HepG2 (cell line): Measurements from ENCODE around the gene LPO. TPM values are rescaled to one million over a fixed set of nuclear protein-coding genes. Genes with fewer than 3 reads are reported as not detected.

Experiments used
- DBP ChIP-seq: sonication (generic); formaldehyde crosslinking; IDR thresholded peaks from 2 replicates; pipeline ENCODE4 v1.4.0; 2020; ENCODE audit warnings: missing genetic modification reagents; ENCODE audit errors: not compliant biosample characterization
- EHMT2 ChIP-seq: fragments of 200-600 bp; sonication (generic); IDR thresholded peaks from 2 replicates; pipeline ENCODE4 v1.7.0; 2017; ENCODE audit warnings: antibody characterized with exemption, low read depth, low read length, borderline replicate concordance
- FOSL1 ChIP-seq: sonication (generic); formaldehyde crosslinking; IDR thresholded peaks from 2 replicates; pipeline ENCODE4 v1.9.0; 2021; ENCODE audit warnings: missing genetic modification reagents, borderline replicate concordance
- HNRNPL ChIP-seq: fragments of 200-400 bp; formaldehyde crosslinking; IDR thresholded peaks from 2 replicates; pipeline ENCODE4 v1.6.1; 2017; ENCODE audit warnings: mild to moderate bottlenecking, low read depth, low read length
- HOXA9 ChIP-seq: sonication (generic); formaldehyde crosslinking; IDR thresholded peaks from 2 replicates; pipeline ENCODE4 v1.8.1; 2022; ENCODE audit warnings: missing genetic modification reagents, mild to moderate bottlenecking, moderate library complexity, borderline replicate concordance
- KLF16 ChIP-seq, 2 experiments: sonication (generic) in 1 of 2; formaldehyde crosslinking in 1 of 2; IDR thresholded peaks; 2 replicates each; pipeline versions ENCODE4 v1.6.1 to v1.8.0; 2016 to 2023; ENCODE audit warnings: missing genetic modification reagents in 2 of 2, missing compliant biosample characterization in 1 of 2
- MAX ChIP-seq: IDR thresholded peaks from 2 replicates; pipeline ENCODE4 v1.6.1; 2012; ENCODE audit warnings: inconsistent platforms
- MEF2D ChIP-seq: sonication (generic); formaldehyde crosslinking; IDR thresholded peaks from 2 replicates; pipeline ENCODE4 v1.5.1; 2020; ENCODE audit warnings: mild to moderate bottlenecking, missing genetic modification reagents
- NFE2L2 ChIP-seq: fragments of 150-350 bp; IDR thresholded peaks from 2 replicates; pipeline ENCODE4 v1.6.1; 2014; ENCODE audit warnings: low read length
- SCMH1 ChIP-seq: sonication (generic); formaldehyde crosslinking; IDR thresholded peaks from 2 replicates; pipeline ENCODE4 v1.9.0; 2021; ENCODE audit warnings: missing genetic modification reagents, mild to moderate bottlenecking, borderline replicate concordance
- SIN3B ChIP-seq: fragments of 150-350 bp; IDR thresholded peaks from 2 replicates; pipeline ENCODE4 v1.6.1; 2014; ENCODE audit warnings: low read length
- SRSF4 ChIP-seq: fragments of 200-400 bp; formaldehyde crosslinking; IDR thresholded peaks from one replicate; pipeline ENCODE4 v1.6.1; 2018; ENCODE audit warnings: mild to moderate bottlenecking, low read depth, low read length, moderate library complexity; ENCODE audit not compliant: poor library complexity, severe bottlenecking
- SSRP1 ChIP-seq: IDR thresholded peaks from 2 replicates; pipeline ENCODE4 v1.6.1; 2016; ENCODE audit warnings: control low read depth
- TCF12 ChIP-seq, 2 experiments: fragments of 450-650 bp in 1 of 2; sonication (generic) in 1 of 2; formaldehyde crosslinking in 1 of 2; IDR thresholded peaks; 2 replicates each; pipeline versions ENCODE4 v1.6.1 to v1.8.0; 2017 to 2022; ENCODE audit warnings: antibody characterized with exemption in 1 of 2, mild to moderate bottlenecking in 1 of 2, missing genetic modification reagents in 1 of 2, moderate library complexity in 1 of 2
- THAP11 ChIP-seq: IDR thresholded peaks from 2 replicates; pipeline ENCODE4 v1.6.1; 2016; ENCODE audit warnings: missing biosample characterization, missing genetic modification reagents
- THAP8 ChIP-seq: sonication (generic); formaldehyde crosslinking; IDR thresholded peaks from 2 replicates; pipeline ENCODE4 v1.5.1; 2020; ENCODE audit warnings: missing genetic modification reagents, mild to moderate bottlenecking, borderline replicate concordance
- TRIM24 ChIP-seq: sonication (generic); formaldehyde crosslinking; IDR thresholded peaks from 2 replicates; pipeline ENCODE4 v1.8.0; 2022; ENCODE audit warnings: mild to moderate bottlenecking, missing genetic modification reagents
- ZFAT ChIP-seq: sonication (generic); formaldehyde crosslinking; conservative IDR thresholded peaks from 2 replicates; pipeline ENCODE4 v1.8.1; 2023; ENCODE audit warnings: missing genetic modification reagents, inconsistent platforms
- ZNF224 ChIP-seq: sonication (generic); formaldehyde crosslinking; IDR thresholded peaks from 2 replicates; pipeline ENCODE4 v1.5.0; 2020; ENCODE audit warnings: mild to moderate bottlenecking, missing genetic modification reagents
- ZNF605 ChIP-seq: sonication (generic); formaldehyde crosslinking; IDR thresholded peaks from 2 replicates; pipeline ENCODE4 v1.8.0; 2022; ENCODE audit warnings: mild to moderate bottlenecking, missing genetic modification reagents
- polyA plus RNA-seq, 8 experiments: library from polyadenylated mRNA; depleted of rRNA in 3 of 8; stranded (reverse) in 7 of 8; unstranded in 1 of 8; fragments of >200 nt; fragmentation: Illumina TruSeq in 4 of 8; extraction: Trizol in 4 of 8; gene quantifications; 2 replicates each; pipeline versions ENCODE4 v1.2.1 to v1.2.3, GENCODE V29; 2011 to 2016; ENCODE audit warnings: low read depth in 4 of 8, missing spikeins in 1 of 8, mixed read lengths in 1 of 8; ENCODE audit not compliant: insufficient read depth in 1 of 8
- total RNA-seq, 5 experiments: library from RNA; depleted of rRNA; stranded (reverse); fragments of >200 nt; fragmentation: Illumina TruSeq; extraction: Trizol; gene quantifications; 2 replicates each; pipeline ENCODE4 v1.2.3, GENCODE V29; 2016; ENCODE audit warnings: low read depth in 1 of 5
- TF ChIP-seq, protein P1 (sequence below): sonication (generic); formaldehyde crosslinking; IDR thresholded peaks from 2 replicates; pipeline ENCODE4 v1.4.0; 2020; ENCODE audit warnings: mild to moderate bottlenecking, missing genetic modification reagents
- TF ChIP-seq, protein P2 (sequence below): sonication (generic); formaldehyde crosslinking; IDR thresholded peaks from 2 replicates; pipeline ENCODE4 v1.8.0; 2022; ENCODE audit warnings: missing genetic modification reagents, low read depth, mild to moderate bottlenecking, borderline replicate concordance

The LPO gene
- total and polyA plus RNA-seq, 2 of the 13 experiments (the other 11 are each of a cell fraction or from before 2014, with no cell fraction given), result not detected

DNA sequence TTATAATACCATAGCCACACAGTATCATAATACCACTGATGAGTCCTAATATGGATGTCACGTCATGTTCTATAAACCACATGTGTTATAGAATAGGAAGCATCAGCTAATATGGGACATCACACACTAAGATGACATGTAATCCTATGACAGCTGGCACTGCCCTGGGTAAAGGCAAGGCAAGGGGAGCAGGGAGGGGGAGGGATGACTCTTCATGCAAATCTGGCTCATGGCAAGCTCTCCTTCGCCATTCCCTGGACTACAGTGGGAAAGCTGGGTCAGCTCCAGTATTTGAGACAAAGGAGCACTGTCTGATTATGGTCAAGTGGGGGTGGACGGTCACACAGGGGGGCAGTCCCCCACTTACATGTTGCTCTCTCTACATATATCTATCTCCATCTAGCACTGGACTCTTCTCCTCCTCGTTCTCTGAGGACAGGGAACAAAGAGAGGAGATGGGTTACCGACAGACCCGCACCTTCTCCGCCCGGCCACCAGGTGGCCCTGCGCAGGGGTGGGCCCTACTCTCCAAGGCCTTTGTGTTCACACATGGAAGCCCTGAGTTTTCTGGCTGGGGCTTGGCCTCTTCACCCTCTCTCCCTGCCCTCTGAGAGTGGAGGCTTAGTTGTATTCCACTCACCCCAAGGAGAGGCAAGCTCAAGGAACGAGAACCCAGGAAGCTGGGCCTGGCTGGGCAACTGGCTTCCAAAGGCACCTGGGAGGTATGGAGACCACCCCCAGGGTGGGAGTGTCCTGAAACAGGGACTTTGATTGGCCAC is 65.8 kb downstream of the LPO start (continued):
- TF ChIP-seq EHMT2, result no peak
- peak; percentile 60; the same call in 1 of the 2 replicates for TF ChIP-seq ZNF605 (CRISPR knock-in tag)
- TF ChIP-seq THAP11 (CRISPR knock-in tag), result no peak
- no peak for TF ChIP-seq NFE2L2
- TF ChIP-seq, protein P1, sequence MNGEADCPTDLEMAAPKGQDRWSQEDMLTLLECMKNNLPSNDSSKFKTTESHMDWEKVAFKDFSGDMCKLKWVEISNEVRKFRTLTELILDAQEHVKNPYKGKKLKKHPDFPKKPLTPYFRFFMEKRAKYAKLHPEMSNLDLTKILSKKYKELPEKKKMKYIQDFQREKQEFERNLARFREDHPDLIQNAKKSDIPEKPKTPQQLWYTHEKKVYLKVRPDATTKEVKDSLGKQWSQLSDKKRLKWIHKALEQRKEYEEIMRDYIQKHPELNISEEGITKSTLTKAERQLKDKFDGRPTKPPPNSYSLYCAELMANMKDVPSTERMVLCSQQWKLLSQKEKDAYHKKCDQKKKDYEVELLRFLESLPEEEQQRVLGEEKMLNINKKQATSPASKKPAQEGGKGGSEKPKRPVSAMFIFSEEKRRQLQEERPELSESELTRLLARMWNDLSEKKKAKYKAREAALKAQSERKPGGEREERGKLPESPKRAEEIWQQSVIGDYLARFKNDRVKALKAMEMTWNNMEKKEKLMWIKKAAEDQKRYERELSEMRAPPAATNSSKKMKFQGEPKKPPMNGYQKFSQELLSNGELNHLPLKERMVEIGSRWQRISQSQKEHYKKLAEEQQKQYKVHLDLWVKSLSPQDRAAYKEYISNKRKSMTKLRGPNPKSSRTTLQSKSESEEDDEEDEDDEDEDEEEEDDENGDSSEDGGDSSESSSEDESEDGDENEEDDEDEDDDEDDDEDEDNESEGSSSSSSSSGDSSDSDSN (CRISPR knock-in tag), result no peak; the same call in 1 of the 2 replicates
- TF ChIP-seq MAX, result no peak
- TF ChIP-seq TRIM24 (CRISPR knock-in tag), result peak; percentile 38; the same call in 1 of the 2 replicates
- TF ChIP-seq SSRP1 (CRISPR knock-in tag), result no peak
- no peak for TF ChIP-seq SIN3B
- no peak for TF ChIP-seq ZFAT (CRISPR knock-in tag)
- TF ChIP-seq SRSF4, result no peak
- TF ChIP-seq HNRNPL, result no peak
- TF ChIP-seq DBP (CRISPR knock-in tag), result no peak
- TF ChIP-seq FOSL1 (CRISPR knock-in tag), result no peak
- TF ChIP-seq KLF16 (CRISPR knock-in tag; IDR thresholded peaks at IDR 0.05), result no peak
- TF ChIP-seq MEF2D (CRISPR knock-in tag), result no peak
- TF ChIP-seq THAP8 (CRISPR knock-in tag), result no peak
- TF ChIP-seq SCMH1 (CRISPR knock-in tag), result no peak
- TF ChIP-seq HOXA9 (CRISPR knock-in tag), result no peak
- no peak for TF ChIP-seq TCF12 (IDR thresholded peaks at IDR 0.05)
- TF ChIP-seq TCF12 (CRISPR knock-in tag; IDR thresholded peaks at IDR 0.05), result no peak
- TF ChIP-seq, protein P2, sequence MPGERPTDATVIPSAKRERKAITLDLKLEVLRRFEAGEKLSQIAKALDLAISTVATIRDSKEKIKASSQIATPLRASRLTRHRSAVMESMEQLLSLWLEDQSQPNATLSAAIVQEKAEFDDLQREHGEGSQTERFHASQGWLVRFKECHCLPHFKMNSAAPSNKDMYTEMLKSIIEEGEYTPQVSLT (CRISPR knock-in tag), result no peak
- no peak for TF ChIP-seq ZNF224
